ENCODE data around the gene IRF3. TPM values are rescaled to one million over a fixed set of nuclear protein-coding genes. Genes with fewer than 3 reads are reported as not detected.

The IRF3 gene
- total RNA-seq, 2 donors from 2014 or later, result 53.4 to 58.0 TPM

DNA sequence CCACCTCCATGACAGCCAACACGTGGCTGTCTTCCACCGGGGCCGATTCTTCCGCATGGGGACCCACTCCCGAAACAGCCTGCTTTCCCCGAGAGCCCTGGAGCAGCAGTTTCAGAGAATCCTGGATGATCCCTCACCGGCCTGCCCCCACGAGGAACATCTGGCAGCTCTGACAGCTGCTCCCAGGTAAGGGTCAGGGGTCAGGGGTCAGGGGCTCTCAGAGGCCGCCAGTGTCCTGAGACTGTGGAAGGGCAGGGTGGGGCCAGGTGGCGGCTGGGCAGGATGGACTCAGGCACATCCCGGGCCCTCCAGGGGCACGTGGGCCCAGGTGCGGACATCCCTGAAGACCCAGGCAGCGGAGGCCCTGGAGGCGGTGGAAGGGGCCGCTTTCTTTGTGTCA, 40.3 kb upstream of the IRF3 start:
- Histone ChIP-seq H3K9me3 (no peaks in the 10 kb centered on the region), H3K4me3 (no peak overlapping the region), H3K27ac (no peak overlapping the region), H3K27me3 (replicated peaks; ENCODE audit: insufficient read depth) (no peaks in the 10 kb centered on the region), H3K36me3 (no peaks in the 10 kb centered on the region), H3K4me1 (replicated peaks) (no peaks in the 10 kb centered on the region)
- intact Hi-C loops (cut with DNase I), result no loop called here
- TF ChIP-seq, protein P1, sequence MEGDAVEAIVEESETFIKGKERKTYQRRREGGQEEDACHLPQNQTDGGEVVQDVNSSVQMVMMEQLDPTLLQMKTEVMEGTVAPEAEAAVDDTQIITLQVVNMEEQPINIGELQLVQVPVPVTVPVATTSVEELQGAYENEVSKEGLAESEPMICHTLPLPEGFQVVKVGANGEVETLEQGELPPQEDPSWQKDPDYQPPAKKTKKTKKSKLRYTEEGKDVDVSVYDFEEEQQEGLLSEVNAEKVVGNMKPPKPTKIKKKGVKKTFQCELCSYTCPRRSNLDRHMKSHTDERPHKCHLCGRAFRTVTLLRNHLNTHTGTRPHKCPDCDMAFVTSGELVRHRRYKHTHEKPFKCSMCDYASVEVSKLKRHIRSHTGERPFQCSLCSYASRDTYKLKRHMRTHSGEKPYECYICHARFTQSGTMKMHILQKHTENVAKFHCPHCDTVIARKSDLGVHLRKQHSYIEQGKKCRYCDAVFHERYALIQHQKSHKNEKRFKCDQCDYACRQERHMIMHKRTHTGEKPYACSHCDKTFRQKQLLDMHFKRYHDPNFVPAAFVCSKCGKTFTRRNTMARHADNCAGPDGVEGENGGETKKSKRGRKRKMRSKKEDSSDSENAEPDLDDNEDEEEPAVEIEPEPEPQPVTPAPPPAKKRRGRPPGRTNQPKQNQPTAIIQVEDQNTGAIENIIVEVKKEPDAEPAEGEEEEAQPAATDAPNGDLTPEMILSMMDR (IDR thresholded peaks at IDR 0.05), result no peak
- TF ChIP-seq POLR2AphosphoS5 (IDR thresholded peaks at IDR 0.05), result no peak
- TF ChIP-seq POLR2A (IDR thresholded peaks at IDR 0.05), result no peak
- 90% methylated on average over 16 of the region's 16 CpGs for WGBS
- no peak for DNase-seq (ENCODE audit: low spot score)

DNA sequence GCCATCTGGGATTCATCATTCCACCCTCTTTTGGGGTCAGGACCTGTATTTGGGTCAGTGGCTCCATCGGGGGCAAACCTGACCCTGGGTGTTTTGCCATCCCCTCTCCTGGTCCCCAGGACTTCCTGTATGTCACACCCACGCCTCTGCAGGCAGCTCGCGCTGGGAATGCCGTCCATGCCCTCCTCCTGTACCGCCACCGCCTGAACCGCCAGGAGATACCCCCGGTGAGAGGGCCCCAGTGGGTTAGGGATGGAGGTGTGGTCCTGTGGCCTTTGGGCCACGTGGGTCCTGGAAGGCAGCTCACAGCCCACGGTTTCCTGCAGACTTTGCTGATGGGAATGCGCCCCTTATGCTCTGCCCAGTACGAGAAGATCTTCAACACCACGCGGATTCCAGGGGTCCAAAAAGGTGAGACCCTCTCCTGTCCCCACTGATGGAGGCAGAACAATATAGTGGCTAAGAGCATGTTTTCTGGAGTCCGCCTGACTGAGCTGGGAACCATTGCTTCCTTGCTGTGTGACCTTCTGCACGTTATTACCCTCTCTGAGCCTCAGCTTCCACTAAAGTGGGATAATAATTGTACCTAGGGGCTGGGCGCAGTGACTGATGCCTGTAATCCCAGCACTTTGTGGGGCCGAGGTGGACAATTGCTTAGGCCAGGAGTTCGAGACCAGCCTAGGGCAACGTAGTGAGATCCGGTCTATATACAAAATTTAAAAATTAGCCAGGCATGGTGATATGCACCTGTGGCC, 39.4 kb upstream of the IRF3 start:
- Histone ChIP-seq H3K27me3 (replicated peaks; ENCODE audit: insufficient read depth) (no peaks in the 10 kb centered on the region), H3K4me1 (replicated peaks) (no peaks in the 10 kb centered on the region), H3K9me3 (no peaks in the 10 kb centered on the region), H3K36me3 (no peaks in the 10 kb centered on the region), H3K27ac (no peak overlapping the region), H3K4me3 (no peak overlapping the region)
- WGBS, result 93% methylated on average over 22 of the region's 22 CpGs
- TF ChIP-seq POLR2A (IDR thresholded peaks at IDR 0.05), result no peak
- intact Hi-C loops (cut with DNase I), result no loop called here
- DNase-seq (ENCODE audit: low spot score), result no peak

DNA sequence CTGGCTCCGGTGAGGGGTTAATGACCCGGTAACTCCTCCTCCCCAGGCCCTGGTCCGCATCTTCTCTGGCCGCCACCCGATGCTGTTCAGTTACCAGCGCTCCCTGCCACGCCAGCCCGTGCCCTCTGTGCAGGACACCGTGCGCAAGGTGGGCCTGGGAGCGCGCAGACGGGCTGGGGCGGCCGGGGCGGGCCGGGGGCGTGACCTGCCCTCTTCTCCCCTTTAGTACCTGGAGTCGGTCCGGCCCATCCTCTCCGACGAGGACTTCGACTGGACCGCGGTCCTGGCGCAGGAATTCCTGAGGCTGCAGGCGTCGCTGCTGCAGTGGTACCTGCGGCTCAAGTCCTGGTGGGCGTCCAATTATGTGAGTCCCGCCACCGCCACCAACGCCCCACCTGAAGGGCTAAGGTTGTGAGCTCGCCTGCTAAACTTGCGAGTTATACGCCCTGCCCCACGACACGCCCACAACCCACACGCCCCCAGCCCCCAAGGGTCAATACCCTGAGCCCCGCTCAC, 35.7 kb upstream of the IRF3 start:
- Histone ChIP-seq H3K36me3 (no peaks in the 10 kb centered on the region), H3K4me3 (no peak overlapping the region), H3K27me3 (replicated peaks; ENCODE audit: insufficient read depth) (no peaks in the 10 kb centered on the region), H3K4me1 (replicated peaks) (no peaks in the 10 kb centered on the region), H3K27ac (no peak overlapping the region), H3K9me3 (no peaks in the 10 kb centered on the region)
- WGBS, result 67% methylated on average over 40 of the region's 40 CpGs
- TF ChIP-seq, protein P1 (IDR thresholded peaks at IDR 0.05), result no peak
- no peak for TF ChIP-seq POLR2AphosphoS5 (IDR thresholded peaks at IDR 0.05)
- no peak for TF ChIP-seq POLR2A (IDR thresholded peaks at IDR 0.05)
- DNase-seq (ENCODE audit: low spot score), result no peak
- intact Hi-C loops (cut with DNase I), result no loop called here

DNA sequence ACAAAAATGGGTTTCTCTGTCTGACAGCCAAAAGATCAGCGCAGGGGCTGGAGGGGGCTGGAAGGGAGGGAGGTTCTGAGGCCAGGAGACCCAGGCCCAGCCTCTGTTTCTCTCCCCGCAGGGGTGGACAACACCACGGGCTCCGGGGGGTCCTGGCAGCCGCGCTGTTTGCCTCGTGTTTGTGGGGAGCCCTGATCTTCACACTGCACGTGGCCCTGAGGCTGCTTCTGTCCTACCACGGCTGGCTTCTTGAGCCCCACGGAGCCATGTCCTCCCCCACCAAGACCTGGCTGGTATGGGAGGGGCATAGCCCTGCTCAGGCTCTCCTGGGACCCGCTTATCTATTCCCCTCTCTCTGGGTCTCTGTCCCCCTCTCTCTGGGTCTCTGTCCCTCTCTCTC, 34.9 kb upstream of the IRF3 start:
- TF ChIP-seq POLR2AphosphoS5 (IDR thresholded peaks at IDR 0.05) (no peak), POLR2A (IDR thresholded peaks at IDR 0.05) (no peak)
- TF ChIP-seq, protein P1 (IDR thresholded peaks at IDR 0.05), result no peak
- no peaks in the 10 kb centered on the region for H3K36me3 ChIP-seq
- no peaks in the 10 kb centered on the region for H3K4me1 ChIP-seq (replicated peaks)
- no peak for DNase-seq (ENCODE audit: low spot score)
- intact Hi-C loops (cut with DNase I), result no loop called here
- 75% methylated on average over 11 of the region's 11 CpGs for WGBS
- H3K27me3 ChIP-seq (replicated peaks; ENCODE audit: insufficient read depth), result no peaks in the 10 kb centered on the region
- no peaks in the 10 kb centered on the region for H3K9me3 ChIP-seq
- no peak overlapping the region for H3K4me3 ChIP-seq
- no peak overlapping the region for H3K27ac ChIP-seq

DNA sequence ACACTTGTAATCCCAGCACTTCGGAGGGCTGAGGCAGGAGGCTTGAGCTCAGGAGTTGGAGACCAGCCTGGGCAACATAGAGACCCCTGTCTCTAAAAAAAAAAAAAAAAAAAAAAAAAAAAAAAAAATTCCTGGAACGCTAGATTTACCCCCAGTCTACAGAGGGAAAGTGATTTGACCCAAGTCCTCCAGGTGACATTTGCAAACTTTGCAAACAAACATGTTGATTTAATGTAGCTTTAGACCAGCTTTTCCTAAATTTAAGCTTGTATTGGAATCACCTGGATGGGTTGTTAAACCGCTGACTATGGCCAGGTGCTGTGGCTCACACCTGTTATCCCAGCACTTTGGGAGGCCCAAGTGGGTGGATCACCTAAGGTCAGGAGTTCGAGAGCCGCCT, 33.7 kb upstream of the IRF3 start:
- H3K27me3 ChIP-seq (replicated peaks; ENCODE audit: insufficient read depth), result no peaks in the 10 kb centered on the region
- no peak for DNase-seq (ENCODE audit: low spot score)
- 89% methylated on average over 5 of the region's 5 CpGs for WGBS
- no peaks in the 10 kb centered on the region for H3K4me1 ChIP-seq (replicated peaks)
- H3K4me3 ChIP-seq, result no peak overlapping the region
- TF ChIP-seq, protein P1 (IDR thresholded peaks at IDR 0.05), result no peak
- H3K36me3 ChIP-seq, result no peaks in the 10 kb centered on the region
- H3K27ac ChIP-seq, result no peak overlapping the region
- intact Hi-C loops (cut with DNase I), result no loop called here
- no peaks in the 10 kb centered on the region for H3K9me3 ChIP-seq

All from prostate gland (tissue), 2 donors.